Measurements from ENCODE around the gene WBP2.

DNA sequence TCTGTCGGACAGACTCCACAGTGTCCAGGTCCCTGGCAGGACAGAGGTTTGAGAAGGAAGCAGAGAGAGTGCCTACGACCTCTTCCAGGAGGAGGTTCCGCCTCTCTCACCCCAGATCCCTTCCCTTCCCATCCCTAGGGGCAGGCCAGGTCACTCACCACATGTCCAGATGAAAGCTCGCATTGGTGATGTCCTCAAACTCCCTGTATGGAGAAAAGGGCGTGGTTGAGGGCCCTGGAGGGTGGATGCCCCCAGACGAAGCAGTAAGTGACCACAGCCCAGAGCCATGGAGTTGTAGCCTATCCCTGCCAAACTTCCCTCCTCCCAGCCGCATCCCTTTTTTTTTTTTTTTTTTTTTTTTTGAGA, 14.4 kb downstream of the WBP2 start:
- TF ChIP-seq, protein P1, sequence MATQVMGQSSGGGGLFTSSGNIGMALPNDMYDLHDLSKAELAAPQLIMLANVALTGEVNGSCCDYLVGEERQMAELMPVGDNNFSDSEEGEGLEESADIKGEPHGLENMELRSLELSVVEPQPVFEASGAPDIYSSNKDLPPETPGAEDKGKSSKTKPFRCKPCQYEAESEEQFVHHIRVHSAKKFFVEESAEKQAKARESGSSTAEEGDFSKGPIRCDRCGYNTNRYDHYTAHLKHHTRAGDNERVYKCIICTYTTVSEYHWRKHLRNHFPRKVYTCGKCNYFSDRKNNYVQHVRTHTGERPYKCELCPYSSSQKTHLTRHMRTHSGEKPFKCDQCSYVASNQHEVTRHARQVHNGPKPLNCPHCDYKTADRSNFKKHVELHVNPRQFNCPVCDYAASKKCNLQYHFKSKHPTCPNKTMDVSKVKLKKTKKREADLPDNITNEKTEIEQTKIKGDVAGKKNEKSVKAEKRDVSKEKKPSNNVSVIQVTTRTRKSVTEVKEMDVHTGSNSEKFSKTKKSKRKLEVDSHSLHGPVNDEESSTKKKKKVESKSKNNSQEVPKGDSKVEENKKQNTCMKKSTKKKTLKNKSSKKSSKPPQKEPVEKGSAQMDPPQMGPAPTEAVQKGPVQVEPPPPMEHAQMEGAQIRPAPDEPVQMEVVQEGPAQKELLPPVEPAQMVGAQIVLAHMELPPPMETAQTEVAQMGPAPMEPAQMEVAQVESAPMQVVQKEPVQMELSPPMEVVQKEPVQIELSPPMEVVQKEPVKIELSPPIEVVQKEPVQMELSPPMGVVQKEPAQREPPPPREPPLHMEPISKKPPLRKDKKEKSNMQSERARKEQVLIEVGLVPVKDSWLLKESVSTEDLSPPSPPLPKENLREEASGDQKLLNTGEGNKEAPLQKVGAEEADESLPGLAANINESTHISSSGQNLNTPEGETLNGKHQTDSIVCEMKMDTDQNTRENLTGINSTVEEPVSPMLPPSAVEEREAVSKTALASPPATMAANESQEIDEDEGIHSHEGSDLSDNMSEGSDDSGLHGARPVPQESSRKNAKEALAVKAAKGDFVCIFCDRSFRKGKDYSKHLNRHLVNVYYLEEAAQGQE (IDR thresholded peaks at IDR 0.05; ENCODE audit: borderline replicate concordance): no peak
- TF ChIP-seq EZH2 (IDR thresholded peaks at IDR 0.05; ENCODE audit: borderline replicate concordance, insufficient read depth, low read length, poor library complexity, severe bottlenecking) (no peak), POLR2AphosphoS5 (IDR thresholded peaks at IDR 0.05) (no peak), EP300 (conservative IDR thresholded peaks at IDR 0.05; ENCODE audit: poor library complexity, severe bottlenecking) (no peak), TAF1 (IDR thresholded peaks at IDR 0.05; ENCODE audit: low read depth) (no peak)
- TF ChIP-seq, protein P2, sequence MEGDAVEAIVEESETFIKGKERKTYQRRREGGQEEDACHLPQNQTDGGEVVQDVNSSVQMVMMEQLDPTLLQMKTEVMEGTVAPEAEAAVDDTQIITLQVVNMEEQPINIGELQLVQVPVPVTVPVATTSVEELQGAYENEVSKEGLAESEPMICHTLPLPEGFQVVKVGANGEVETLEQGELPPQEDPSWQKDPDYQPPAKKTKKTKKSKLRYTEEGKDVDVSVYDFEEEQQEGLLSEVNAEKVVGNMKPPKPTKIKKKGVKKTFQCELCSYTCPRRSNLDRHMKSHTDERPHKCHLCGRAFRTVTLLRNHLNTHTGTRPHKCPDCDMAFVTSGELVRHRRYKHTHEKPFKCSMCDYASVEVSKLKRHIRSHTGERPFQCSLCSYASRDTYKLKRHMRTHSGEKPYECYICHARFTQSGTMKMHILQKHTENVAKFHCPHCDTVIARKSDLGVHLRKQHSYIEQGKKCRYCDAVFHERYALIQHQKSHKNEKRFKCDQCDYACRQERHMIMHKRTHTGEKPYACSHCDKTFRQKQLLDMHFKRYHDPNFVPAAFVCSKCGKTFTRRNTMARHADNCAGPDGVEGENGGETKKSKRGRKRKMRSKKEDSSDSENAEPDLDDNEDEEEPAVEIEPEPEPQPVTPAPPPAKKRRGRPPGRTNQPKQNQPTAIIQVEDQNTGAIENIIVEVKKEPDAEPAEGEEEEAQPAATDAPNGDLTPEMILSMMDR (IDR thresholded peaks at IDR 0.05; ENCODE audit: poor library complexity, severe bottlenecking): no peak
